WI38 (cell line): ENCODE measurements around the gene IFITM2.
"Not testable (repeated sequence)": the region's sequence is repeated elsewhere in the genome, so short reads cannot be mapped to it uniquely, and the experiment has no call there.

Source experiments
- H3K4me3 ChIP-seq: 2 replicates; pipeline ENCODE4 v1.5.1; 2011; ENCODE audit warnings: low read depth, mild to moderate bottlenecking, control low read depth, low read length
- TF ChIP-seq, protein P1 (sequence below): IDR thresholded peaks from 2 replicates; pipeline ENCODE4 v1.5.1; 2012; ENCODE audit warnings: low read depth, mild to moderate bottlenecking, control low read depth, low read length

The IFITM2 gene

GRCh38 chr11:307766-308708, at the start of gene IFITM2:
Gene IFITM2, plus strand, starts transcription at chr11:307816. Its CDS starts 377 bp downstream, at chr11:308193.
- H3K4me3 ChIP-seq = peak within 1 kb of the TSS; percentile 62

GRCh38 chr11:259413-259812, 48.2 kb upstream of the IFITM2 start:
- H3K4me3 ChIP-seq = no peak overlapping the region
- TF ChIP-seq, protein P1, sequence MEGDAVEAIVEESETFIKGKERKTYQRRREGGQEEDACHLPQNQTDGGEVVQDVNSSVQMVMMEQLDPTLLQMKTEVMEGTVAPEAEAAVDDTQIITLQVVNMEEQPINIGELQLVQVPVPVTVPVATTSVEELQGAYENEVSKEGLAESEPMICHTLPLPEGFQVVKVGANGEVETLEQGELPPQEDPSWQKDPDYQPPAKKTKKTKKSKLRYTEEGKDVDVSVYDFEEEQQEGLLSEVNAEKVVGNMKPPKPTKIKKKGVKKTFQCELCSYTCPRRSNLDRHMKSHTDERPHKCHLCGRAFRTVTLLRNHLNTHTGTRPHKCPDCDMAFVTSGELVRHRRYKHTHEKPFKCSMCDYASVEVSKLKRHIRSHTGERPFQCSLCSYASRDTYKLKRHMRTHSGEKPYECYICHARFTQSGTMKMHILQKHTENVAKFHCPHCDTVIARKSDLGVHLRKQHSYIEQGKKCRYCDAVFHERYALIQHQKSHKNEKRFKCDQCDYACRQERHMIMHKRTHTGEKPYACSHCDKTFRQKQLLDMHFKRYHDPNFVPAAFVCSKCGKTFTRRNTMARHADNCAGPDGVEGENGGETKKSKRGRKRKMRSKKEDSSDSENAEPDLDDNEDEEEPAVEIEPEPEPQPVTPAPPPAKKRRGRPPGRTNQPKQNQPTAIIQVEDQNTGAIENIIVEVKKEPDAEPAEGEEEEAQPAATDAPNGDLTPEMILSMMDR = no peak

GRCh38 chr11:261624-262023, 46.0 kb upstream of the IFITM2 start:
- no peak overlapping the region for H3K4me3 ChIP-seq
- TF ChIP-seq, protein P1 = no peak

DNA sequence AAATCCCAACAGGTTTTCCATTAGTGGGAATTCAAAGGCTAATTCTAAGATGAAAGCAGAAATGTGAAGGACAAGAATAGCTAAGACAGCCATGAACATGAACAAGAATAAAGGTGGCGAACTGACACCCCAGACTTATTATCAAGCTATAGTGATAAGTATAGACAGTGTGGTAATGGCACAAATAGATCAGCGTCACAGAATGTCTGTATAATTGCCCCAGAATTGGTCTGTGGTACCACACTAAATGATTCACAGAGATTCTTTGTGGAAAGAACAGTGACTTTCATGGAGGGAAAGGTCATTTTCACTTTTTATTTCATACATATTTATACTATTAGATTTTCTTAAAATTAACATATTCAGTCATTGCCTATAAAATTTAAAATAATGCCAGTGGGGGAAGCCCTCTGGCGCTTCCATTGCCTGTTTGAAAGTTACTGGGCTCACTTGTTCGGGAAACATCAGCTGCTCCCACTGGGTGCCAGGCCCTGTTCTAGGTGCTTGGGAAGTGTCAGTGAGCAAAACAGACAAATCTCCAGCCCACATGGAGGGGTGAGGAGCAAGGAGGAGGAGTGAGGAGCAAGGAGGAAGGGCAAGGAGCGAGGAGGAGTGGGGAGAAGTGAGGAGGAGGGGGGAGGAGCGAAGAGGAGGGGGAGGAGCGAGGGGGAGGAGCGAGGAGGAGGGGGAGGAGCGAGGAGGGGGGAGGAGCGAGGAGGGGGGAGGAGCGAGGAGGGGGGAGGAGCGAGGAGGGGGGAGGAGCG, 40.8 kb upstream of the IFITM2 start:
- no peak overlapping the region for H3K4me3 ChIP-seq
- TF ChIP-seq, protein P1 = no peak

- TF ChIP-seq, protein P1 = no peak
- H3K4me3 ChIP-seq = no peak overlapping the region
These were observed 40.1 kb upstream of the IFITM2 start for GRCh38 chr11:267491-267994.

GRCh38 chr11:268716-269145, 38.9 kb upstream of the IFITM2 start:
- not testable (repeated sequence) for H3K4me3 ChIP-seq

- TF ChIP-seq, protein P1 = no peak
- no peak overlapping the region for H3K4me3 ChIP-seq
These were observed 38.3 kb upstream of the IFITM2 start for GRCh38 chr11:269146-269890.
